OCI-LY7 (cell line): Measurements from ENCODE around the gene USP21. TPM values are rescaled to one million over a fixed set of nuclear protein-coding genes. Genes with fewer than 3 reads are reported as not detected.

Experiments
- BruUV-seq: library from RNA; stranded (reverse); fragments of 400-500 nt; replicated peaks from 2 replicates; lab custom pipeline; 2021; lab: Mats Ljungman, UMichigan
- CTCF ChIA-PET: fragments of 300-600 bp; sonication (Branson Sonifier 250); formaldehyde crosslinking; loops from one replicate; lab custom pipeline; 2022; ENCODE audit warnings: antibody characterized with exemption; ENCODE audit not compliant: unreplicated experiment; lab: Charles Lee
- POLR2A ChIA-PET: fragments of 300-600 bp; sonication (Branson Sonifier 250); formaldehyde crosslinking; loops from one replicate; lab custom pipeline; 2022; ENCODE audit warnings: antibody characterized with exemption; lab: Charles Lee
- DNase-seq: peaks from one replicate; pipeline ENCODE4 v3.0.0-alpha.2; 2015; ENCODE audit warnings: low spot score
- H2AFZ ChIP-seq: fragments of 200-600 bp; sonication (generic), shearing (Covaris generic); 2 replicates; pipeline ENCODE4 v1.6.1; 2014; ENCODE audit warnings: mild to moderate bottlenecking, antibody characterized with exemption, low read length, moderate library complexity
- H3K27ac ChIP-seq: fragments of 200-600 bp; sonication (generic); 2 replicates; pipeline ENCODE4 v1.5.1; 2014; ENCODE audit warnings: mixed run types, low read depth, mild to moderate bottlenecking, moderate library complexity, low read length, inconsistent platforms; ENCODE audit not compliant: poor library complexity, severe bottlenecking
- H3K36me3 ChIP-seq: fragments of 200-600 bp; sonication (generic); 2 replicates; pipeline ENCODE4 v1.6.1; 2014; ENCODE audit warnings: mild to moderate bottlenecking, antibody characterized with exemption, low read length, moderate library complexity, mixed read lengths; ENCODE audit not compliant: insufficient read depth
- H3K4me1 ChIP-seq: fragments of 200-600 bp; sonication (generic); 2 replicates; pipeline ENCODE4 v1.5.1; 2014; ENCODE audit warnings: mild to moderate bottlenecking, low read length; ENCODE audit not compliant: insufficient read depth, poor library complexity, severe bottlenecking
- H3K4me2 ChIP-seq: fragments of 200-600 bp; sonication (generic); 2 replicates; pipeline ENCODE4 v1.6.1; 2014; ENCODE audit warnings: mild to moderate bottlenecking, low read length
- H3K4me3 ChIP-seq: fragments of 200-600 bp; sonication (generic); 2 replicates; pipeline ENCODE4 v1.5.1; 2014; ENCODE audit warnings: mild to moderate bottlenecking, low read depth, low read length; ENCODE audit not compliant: poor library complexity, severe bottlenecking
- H3K79me2 ChIP-seq: fragments of 200-600 bp; sonication (generic); 2 replicates; pipeline ENCODE4 v1.6.1; 2016; ENCODE audit warnings: low read depth, mild to moderate bottlenecking, low read length, moderate library complexity, mixed read lengths; ENCODE audit not compliant: insufficient read depth
- H3K9me2 ChIP-seq: fragments of 200-600 bp; sonication (generic); 2 replicates; pipeline ENCODE4 v1.6.1; 2016; ENCODE audit warnings: mild to moderate bottlenecking, low read length, mixed read lengths; ENCODE audit not compliant: insufficient read depth
- H3K9me3 ChIP-seq: fragments of 200-600 bp; sonication (generic); 2 replicates; pipeline ENCODE4 v1.6.1; 2014; ENCODE audit warnings: mild to moderate bottlenecking, mixed run types, low read length, mixed read lengths
- H4K20me1 ChIP-seq: fragments of 200-600 bp; sonication (generic); 2 replicates; pipeline ENCODE4 v1.6.1; 2014; ENCODE audit warnings: mild to moderate bottlenecking, antibody characterized with exemption, low read length, moderate library complexity, mixed read lengths; ENCODE audit not compliant: insufficient read depth
- CTCF ChIP-seq: fragments of 200-600 bp; sonication (generic); conservative IDR thresholded peaks from 2 replicates; pipeline ENCODE4 v1.5.1; 2014; ENCODE audit warnings: mild to moderate bottlenecking, antibody characterized with exemption, low read length, moderate library complexity, mixed read lengths
- EZH2phosphoT487 ChIP-seq: fragments of 200-600 bp; sonication (generic); IDR thresholded peaks from 2 replicates; pipeline ENCODE4 v1.6.1; 2018; ENCODE audit warnings: low read depth, borderline replicate concordance, mild to moderate bottlenecking, mixed run types, antibody characterized with exemption, low read length, moderate library complexity, mixed read lengths
- intact Hi-C: fragments of 100-400 bp; cut with micrococcal nuclease; formaldehyde crosslinking; loops from one replicate; pipeline ENCODE4 v1.10.0; 2022; ENCODE audit not compliant: unreplicated experiment
- total RNA-seq, 2 experiments: library from RNA; depleted of rRNA in 1 of 2; stranded (reverse); fragments of >200 nt in 1 of 2; shearing (Covaris generic) in 1 of 2; gene quantifications; 2 replicates each; pipeline ENCODE4 v1.2.3, GENCODE V29; 2014 to 2022

The USP21 gene
- total RNA-seq, 2 experiments from 2014 or later, result 18.4 to 29.5 TPM

- H3K4me2 ChIP-seq, result peak overlapping the region; percentile 97
- H4K20me1 ChIP-seq, result no peaks in the 10 kb centered on the region
- no peaks in the 10 kb centered on the region; the same call in 1 of the 2 replicates for H3K79me2 ChIP-seq
- DNase-seq, result peak; percentile 37
- H3K4me3 ChIP-seq, result peak overlapping the region; percentile 79
- peaks cover 14% of the 10 kb centered on the region for H3K4me1 ChIP-seq
- ChIA-PET CTCF (interaction anchor here (0.7 to 2.0 kb wide), 6 partner anchors 10 to 459 kb away, joined by 3 to 10 read pairs (median 4); partner anchors contain the start of gene B4GALT3), POLR2A (interaction anchor here (0.6 to 3.9 kb wide), 10 partner anchors 9 to 214 kb away, joined by 3 to 23 read pairs (median 4); partner anchors contain the start of genes B4GALT3, NIT1, PFDN2 and UFC1)
- no peaks in the 10 kb centered on the region for H3K9me3 ChIP-seq
- H3K36me3 ChIP-seq, result peaks cover 46% of the 10 kb centered on the region
- H2AFZ ChIP-seq, result peak overlapping the region; percentile 74
- intact Hi-C loops, result loop anchor here (1.0 kb wide), 1 partner anchor 10 kb away; the partner anchor contains the start of gene B4GALT3
- no peaks in the 10 kb centered on the region for H3K9me2 ChIP-seq
- TF ChIP-seq EZH2phosphoT487, result no peak
- TF ChIP-seq CTCF, result 0 out of 2 replicates have a peak, but pooled peaks have one; percentile 12
- H3K27ac ChIP-seq, result peak overlapping the region; percentile 57
- TSS peak; percentile 66 for BruUV-seq
These were observed 7.6 kb downstream of the USP21 start for GRCh38 chr1:161166669-161167548.

GRCh38 chr1:161168906-161169305 is 9.6 kb downstream of the USP21 start:
- Histone ChIP-seq H3K79me2 (no peaks in the 10 kb centered on the region; the same call in 1 of the 2 replicates), H3K4me1 (peaks cover 14% of the 10 kb centered on the region), H3K4me2 (no peak overlapping the region), H3K27ac (no peak overlapping the region), H3K4me3 (no peak overlapping the region), H3K36me3 (peaks cover 57% of the 10 kb centered on the region), H3K9me2 (no peaks in the 10 kb centered on the region), H3K9me3 (no peaks in the 10 kb centered on the region), H4K20me1 (no peaks in the 10 kb centered on the region), H2AFZ (no peak overlapping the region)
- no peak for DNase-seq
- intact Hi-C loops, result no loop called here
- no TSS peak for BruUV-seq
- CTCF ChIA-PET, result interaction anchor here (0.6 kb wide), 1 partner anchor 117 kb away, joined by 3 read pairs; no protein-coding TSS in a partner anchor
- TF ChIP-seq CTCF, result no peak
- TF ChIP-seq EZH2phosphoT487, result no peak
- POLR2A ChIA-PET, result interaction anchor here (1.0 to 3.9 kb wide), 3 partner anchors 8 to 16 kb away, joined by 3 to 23 read pairs (median 3); partner anchors contain the start of genes B4GALT3 and UFC1
